SHP77 (cell line): ENCODE results near the gene GIMAP7.
"Not testable (repeated sequence)": the region's sequence is repeated elsewhere in the genome, so short reads cannot be mapped to it uniquely, and the experiment has no call there.

ENCODE experiments used
- DNase-seq, 2 experiments: peaks; one replicate each; lab custom pipeline; 2025; lab: John Stamatoyannopoulos, UW

Gene GIMAP7

GRCh38 chr7:150513758-150514157 is 914 bp upstream of the GIMAP7 start:
- no peak for DNase-seq

- no peak for DNase-seq
These were observed 826 bp downstream of the GIMAP7 start for GRCh38 chr7:150515248-150516147.

GRCh38 chr7:150516956-150517745 is 2.5 kb downstream of the GIMAP7 start:
- DNase-seq = no peak

- DNase-seq = no peak
These were observed 4.6 kb downstream of the GIMAP7 start for GRCh38 chr7:150519310-150519709.

GRCh38 chr7:150520145-150520544 is 5.5 kb downstream of the GIMAP7 start:
- no peak for DNase-seq

GRCh38 chr7:150522931-150523330 is 8.3 kb downstream of the GIMAP7 start:
- DNase-seq = not testable (repeated sequence)

GRCh38 chr7:150524018-150524417 is 9.3 kb downstream of the GIMAP7 start:
- no peak for DNase-seq

GRCh38 chr7:150531704-150532103 is 17.0 kb downstream of the GIMAP7 start:
- no peak for DNase-seq

GRCh38 chr7:150538259-150538658 is 23.6 kb downstream of the GIMAP7 start:
- DNase-seq = no peak

GRCh38 chr7:150553163-150553562 is 38.5 kb downstream of the GIMAP7 start:
- no peak for DNase-seq

- DNase-seq = no peak
These were observed 42.0 kb downstream of the GIMAP7 start for GRCh38 chr7:150556521-150557138.

GRCh38 chr7:150560486-150560885 is 45.8 kb downstream of the GIMAP7 start:
- no peak for DNase-seq

- DNase-seq = no peak
These were observed 48.2 kb downstream of the GIMAP7 start for GRCh38 chr7:150562919-150563318.

GRCh38 chr7:150564006-150564405 is 49.3 kb downstream of the GIMAP7 start:
- DNase-seq = no peak

- no peak for DNase-seq
These were observed 49.9 kb downstream of the GIMAP7 start for GRCh38 chr7:150564566-150564965.

GRCh38 chr7:150565239-150565638 is 50.6 kb downstream of the GIMAP7 start:
- no peak for DNase-seq

GRCh38 chr7:150566123-150566522 is 51.5 kb downstream of the GIMAP7 start:
- no peak for DNase-seq

GRCh38 chr7:150566572-150566971 is 51.9 kb downstream of the GIMAP7 start:
- DNase-seq = no peak

GRCh38 chr7:150567169-150567568 is 52.5 kb downstream of the GIMAP7 start, which contains the start of gene GIMAP4:
Gene GIMAP4 (plus strand): TSS chr7:150567390. CDS start chr7:150569902, 2,512 bp downstream.
- DNase-seq = no peak

GRCh38 chr7:150567871-150568301 is 53.2 kb downstream of the GIMAP7 start:
- no peak for DNase-seq

- DNase-seq = no peak
These were observed 54.0 kb downstream of the GIMAP7 start for GRCh38 chr7:150568714-150569113.

- DNase-seq = no peak
These were observed 54.7 kb downstream of the GIMAP7 start for GRCh38 chr7:150569245-150569955.
